NB4 (cell line): ENCODE measurements around the gene IKZF3.
A peak's percentile ranks its signal among the peaks of the same experiment; 100 is the strongest.

Experiments
- DNase-seq: peaks from one replicate; pipeline ENCODE4 v3.0.0; 2010; ENCODE audit warnings: low read depth
- H3K4me3 ChIP-seq: one replicate; pipeline ENCODE4 v1.5.1; 2011; ENCODE audit warnings: mild to moderate bottlenecking, low read depth, low read length, moderate library complexity
- MYC ChIP-seq: IDR thresholded peaks from 2 replicates; pipeline ENCODE4 v1.6.1; 2011; ENCODE audit warnings: low read depth, low read length
- POLR2A ChIP-seq: IDR thresholded peaks from 2 replicates; pipeline ENCODE4 v1.6.1; 2011; ENCODE audit warnings: mild to moderate bottlenecking; ENCODE audit not compliant: insufficient read length; ENCODE audit errors: extremely low read depth
- TF ChIP-seq, protein P1 (sequence below): IDR thresholded peaks from one replicate; pipeline ENCODE4 v1.5.1; 2012; ENCODE audit warnings: low read depth, low read length
- TF ChIP-seq, protein P2 (sequence below): IDR thresholded peaks from 2 replicates; pipeline ENCODE4 v1.6.1; 2011; ENCODE audit warnings: low read depth, low read length

Gene IKZF3

GRCh38 chr17:39775031-39775430, 89.1 kb downstream of the IKZF3 start:
- no peak for TF ChIP-seq MYC
- TF ChIP-seq, protein P1, sequence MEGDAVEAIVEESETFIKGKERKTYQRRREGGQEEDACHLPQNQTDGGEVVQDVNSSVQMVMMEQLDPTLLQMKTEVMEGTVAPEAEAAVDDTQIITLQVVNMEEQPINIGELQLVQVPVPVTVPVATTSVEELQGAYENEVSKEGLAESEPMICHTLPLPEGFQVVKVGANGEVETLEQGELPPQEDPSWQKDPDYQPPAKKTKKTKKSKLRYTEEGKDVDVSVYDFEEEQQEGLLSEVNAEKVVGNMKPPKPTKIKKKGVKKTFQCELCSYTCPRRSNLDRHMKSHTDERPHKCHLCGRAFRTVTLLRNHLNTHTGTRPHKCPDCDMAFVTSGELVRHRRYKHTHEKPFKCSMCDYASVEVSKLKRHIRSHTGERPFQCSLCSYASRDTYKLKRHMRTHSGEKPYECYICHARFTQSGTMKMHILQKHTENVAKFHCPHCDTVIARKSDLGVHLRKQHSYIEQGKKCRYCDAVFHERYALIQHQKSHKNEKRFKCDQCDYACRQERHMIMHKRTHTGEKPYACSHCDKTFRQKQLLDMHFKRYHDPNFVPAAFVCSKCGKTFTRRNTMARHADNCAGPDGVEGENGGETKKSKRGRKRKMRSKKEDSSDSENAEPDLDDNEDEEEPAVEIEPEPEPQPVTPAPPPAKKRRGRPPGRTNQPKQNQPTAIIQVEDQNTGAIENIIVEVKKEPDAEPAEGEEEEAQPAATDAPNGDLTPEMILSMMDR: no peak
- no peak for TF ChIP-seq POLR2A
- TF ChIP-seq, protein P2, sequence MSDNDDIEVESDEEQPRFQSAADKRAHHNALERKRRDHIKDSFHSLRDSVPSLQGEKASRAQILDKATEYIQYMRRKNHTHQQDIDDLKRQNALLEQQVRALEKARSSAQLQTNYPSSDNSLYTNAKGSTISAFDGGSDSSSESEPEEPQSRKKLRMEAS: no peak
- no peak for DNase-seq
- no peak overlapping the region for H3K4me3 ChIP-seq

GRCh38 chr17:39774047-39774446, 90.1 kb downstream of the IKZF3 start:
- no peak overlapping the region for H3K4me3 ChIP-seq
- DNase-seq: no peak
- TF ChIP-seq POLR2A: no peak
- TF ChIP-seq, protein P2: no peak
- no peak for TF ChIP-seq MYC
- TF ChIP-seq, protein P1: no peak

DNA sequence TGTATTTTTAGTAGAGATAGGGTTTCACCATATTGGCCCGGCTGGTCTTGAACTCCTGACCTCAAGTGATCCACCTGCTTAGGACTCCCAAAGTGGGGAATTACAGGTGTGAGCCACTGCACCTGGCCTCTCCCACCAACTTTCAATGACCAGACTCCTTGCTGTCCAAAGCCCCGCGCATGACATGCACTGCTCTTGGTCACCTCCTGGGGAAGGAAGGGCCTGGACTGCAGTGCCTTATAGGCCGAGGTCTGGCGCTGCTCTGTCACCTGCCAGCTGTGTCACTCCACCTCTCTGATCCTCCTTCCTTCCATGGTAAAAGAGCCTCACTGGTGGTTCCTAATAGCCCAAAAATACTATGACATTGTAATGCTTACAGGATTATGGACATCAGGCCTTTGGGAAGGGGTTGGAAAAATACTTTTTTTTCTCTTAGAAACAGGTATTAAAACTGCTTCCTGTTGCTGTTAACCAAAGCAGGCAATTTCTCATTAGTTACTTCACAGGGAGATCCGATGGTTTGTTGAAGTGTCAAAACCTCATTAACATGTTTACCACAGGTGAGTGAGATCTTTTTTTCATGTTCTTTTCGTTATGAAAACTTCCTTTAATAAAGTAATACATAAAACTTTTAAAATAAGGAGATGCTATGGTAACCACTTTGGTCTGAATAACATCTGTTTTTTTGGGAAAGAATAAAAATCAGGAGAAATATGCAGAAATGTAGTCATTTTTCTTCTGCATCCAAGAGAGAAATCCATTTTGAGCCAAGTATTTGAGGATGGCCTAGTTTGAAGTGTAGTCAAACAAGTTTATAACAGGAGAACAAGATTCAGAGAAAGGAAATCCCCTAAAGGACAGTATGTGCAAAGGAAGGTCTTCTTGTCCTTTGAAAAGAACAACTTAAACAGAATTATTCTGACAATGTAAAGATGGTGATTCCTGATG, 90.9 kb downstream of the IKZF3 start:
- no peak for DNase-seq
- no peak overlapping the region for H3K4me3 ChIP-seq
- TF ChIP-seq, protein P1: no peak
- TF ChIP-seq POLR2A (no peak), MYC (no peak)
- TF ChIP-seq, protein P2: no peak

DNA sequence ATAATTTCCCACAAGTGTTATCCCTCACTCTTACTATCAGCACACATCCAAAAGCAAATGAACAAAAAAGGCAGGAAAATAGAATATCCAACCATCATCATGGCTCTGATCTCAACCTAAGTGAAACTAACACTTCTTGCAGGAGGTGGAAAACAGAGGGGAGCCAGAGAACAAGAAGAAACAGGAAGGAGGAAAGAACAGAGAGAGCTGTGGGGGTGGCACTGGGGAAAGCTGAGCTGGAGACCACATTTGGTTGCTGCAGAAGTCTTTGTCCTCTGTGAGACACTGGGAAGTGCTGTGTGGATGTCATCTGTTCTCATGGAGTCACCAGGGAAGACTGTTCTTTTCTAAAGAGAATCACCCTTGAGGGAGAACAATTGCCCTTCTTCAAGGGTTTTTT, 91.7 kb downstream of the IKZF3 start:
- TF ChIP-seq POLR2A (no peak), MYC (no peak)
- TF ChIP-seq, protein P1: no peak
- TF ChIP-seq, protein P2: no peak

GRCh38 chr17:39769974-39770587, 94.0 kb downstream of the IKZF3 start:
- no peak for DNase-seq
- no peak overlapping the region for H3K4me3 ChIP-seq
- TF ChIP-seq, protein P2: 0 out of 2 replicates have a peak, but pooled peaks have one; percentile 4
- TF ChIP-seq MYC: 0 out of 2 replicates have a peak, but pooled peaks have one; percentile 27
- TF ChIP-seq, protein P1: no peak

More for the DNA sequence above, 91.7 kb downstream of the IKZF3 start:
- no peak overlapping the region for H3K4me3 ChIP-seq
- DNase-seq: peak; percentile 47
